Neutrophil (primary cell): Measurements from ENCODE around the gene IFITM10.

Source experiments
- H3K27ac ChIP-seq: fragments of 200-600 bp; sonication (generic); 2 replicates; pipeline ENCODE4 v1.5.1; 2016; ENCODE audit warnings: mild to moderate bottlenecking, moderate library complexity
- H3K27me3 ChIP-seq: fragments of 200-600 bp; sonication (generic); 2 replicates; pipeline ENCODE4 v1.6.0; 2016; ENCODE audit warnings: mild to moderate bottlenecking
- H3K36me3 ChIP-seq: fragments of 200-600 bp; sonication (generic); 2 replicates; pipeline ENCODE4 v1.5.1; 2017
- H3K4me1 ChIP-seq, 2 experiments: fragments of 200-600 bp in 1 of 2; sonication (generic) in 1 of 2; 1 replicate in 1 of 2; 2 replicates in 1 of 2; pipeline versions ENCODE4 v1.5.1 to v1.6.1; 2013 to 2016; ENCODE audit warnings: low read depth in 1 of 2, low read length in 1 of 2, mild to moderate bottlenecking in 1 of 2, moderate library complexity in 1 of 2; ENCODE audit not compliant: control insufficient read depth in 1 of 2, insufficient read depth in 1 of 2
- H3K4me3 ChIP-seq, 2 experiments: fragments of 200-600 bp in 1 of 2; sonication (generic) in 1 of 2; 1 replicate in 1 of 2; 2 replicates in 1 of 2; pipeline ENCODE4 v1.5.1; 2013 to 2016; ENCODE audit warnings: low read depth in 1 of 2, low read length in 1 of 2, mild to moderate bottlenecking in 1 of 2, moderate library complexity in 1 of 2
- H3K9me3 ChIP-seq: fragments of 200-600 bp; sonication (generic); 2 replicates; pipeline ENCODE4 v1.5.1; 2016
- TF ChIP-seq, protein P1 (sequence below): fragments of 200-600 bp; sonication (generic); IDR thresholded peaks from 2 replicates; pipeline ENCODE4 v1.5.1; 2016; ENCODE audit warnings: antibody characterized with exemption

The IFITM10 gene

DNA sequence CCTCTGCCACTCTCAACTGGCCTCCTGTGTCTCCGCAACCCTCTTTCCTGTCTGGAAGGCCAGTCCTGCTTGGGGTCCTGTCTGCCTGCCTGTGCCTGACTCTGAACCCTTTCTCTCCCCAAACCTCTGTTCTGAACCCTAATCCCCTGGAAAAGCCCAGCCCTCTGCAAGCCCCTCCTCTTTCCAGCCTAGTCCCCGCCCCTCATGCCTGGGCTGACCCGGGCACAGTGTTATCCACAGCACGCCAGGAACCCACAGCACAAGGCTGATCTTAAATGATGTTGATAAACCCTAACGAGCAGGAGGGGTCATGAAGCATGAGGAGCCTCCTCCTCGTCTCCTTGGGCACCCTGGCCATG is at the start of gene IFITM10:
IFITM10 (minus strand) TSS at position 115 of the 359 bp plus-strand sequence. CDS start 153 bp downstream, outside the sequence.
- H3K4me3 ChIP-seq, result peak within 1 kb of the TSS in 1 of 2 experiments; percentile 73
- H3K4me1 ChIP-seq, result peaks cover 38 to 100% of the 10 kb centered on the region in 2 experiments
- peaks cover 70% of the 10 kb centered on the region for H3K36me3 ChIP-seq
- H3K9me3 ChIP-seq, result no peaks in the 10 kb centered on the region
- H3K27ac ChIP-seq, result peak within 1 kb of the TSS; percentile 98
- TF ChIP-seq, protein P1, sequence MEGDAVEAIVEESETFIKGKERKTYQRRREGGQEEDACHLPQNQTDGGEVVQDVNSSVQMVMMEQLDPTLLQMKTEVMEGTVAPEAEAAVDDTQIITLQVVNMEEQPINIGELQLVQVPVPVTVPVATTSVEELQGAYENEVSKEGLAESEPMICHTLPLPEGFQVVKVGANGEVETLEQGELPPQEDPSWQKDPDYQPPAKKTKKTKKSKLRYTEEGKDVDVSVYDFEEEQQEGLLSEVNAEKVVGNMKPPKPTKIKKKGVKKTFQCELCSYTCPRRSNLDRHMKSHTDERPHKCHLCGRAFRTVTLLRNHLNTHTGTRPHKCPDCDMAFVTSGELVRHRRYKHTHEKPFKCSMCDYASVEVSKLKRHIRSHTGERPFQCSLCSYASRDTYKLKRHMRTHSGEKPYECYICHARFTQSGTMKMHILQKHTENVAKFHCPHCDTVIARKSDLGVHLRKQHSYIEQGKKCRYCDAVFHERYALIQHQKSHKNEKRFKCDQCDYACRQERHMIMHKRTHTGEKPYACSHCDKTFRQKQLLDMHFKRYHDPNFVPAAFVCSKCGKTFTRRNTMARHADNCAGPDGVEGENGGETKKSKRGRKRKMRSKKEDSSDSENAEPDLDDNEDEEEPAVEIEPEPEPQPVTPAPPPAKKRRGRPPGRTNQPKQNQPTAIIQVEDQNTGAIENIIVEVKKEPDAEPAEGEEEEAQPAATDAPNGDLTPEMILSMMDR, result no peak
- H3K27me3 ChIP-seq, result peaks cover 28% of the 10 kb centered on the region

DNA sequence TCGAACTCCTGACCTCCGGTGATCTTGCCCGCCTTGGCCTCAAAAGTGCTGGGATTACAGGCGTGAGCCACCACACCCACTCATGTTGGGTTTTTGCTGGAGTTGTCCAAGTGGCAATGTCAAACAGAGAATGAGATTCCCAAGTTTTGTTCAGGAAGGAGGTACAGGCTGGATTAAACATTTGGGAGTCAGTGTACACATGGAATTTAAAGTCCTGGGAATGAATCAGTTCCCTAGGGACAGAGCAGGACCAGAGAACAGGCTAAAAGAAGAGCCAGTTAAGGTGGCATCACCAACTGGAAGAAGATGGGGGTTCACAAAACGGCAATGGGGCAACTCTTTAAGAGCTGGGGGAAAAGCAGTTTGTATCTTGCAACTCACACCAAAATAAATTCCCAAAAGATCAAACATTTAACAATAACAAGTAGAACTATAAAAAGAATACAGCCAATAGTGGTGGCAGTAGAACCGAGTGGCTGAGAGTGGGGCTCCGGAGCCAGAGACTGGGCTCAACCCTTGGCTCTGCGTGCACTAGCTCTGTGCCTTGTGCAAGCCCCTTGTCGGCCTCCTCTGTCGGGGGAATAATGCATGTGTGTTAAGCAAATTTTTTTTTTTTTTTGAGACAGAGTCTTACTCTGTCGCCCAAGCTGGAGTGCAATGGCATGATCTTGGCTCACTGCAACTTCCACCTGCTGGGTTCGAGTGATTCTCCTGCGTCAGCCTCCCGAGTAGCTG is 47.2 kb upstream of the IFITM10 start:
- no peaks in the 10 kb centered on the region for H3K27me3 ChIP-seq
- TF ChIP-seq, protein P1, result no peak
- no peak overlapping the region for H3K27ac ChIP-seq

DNA sequence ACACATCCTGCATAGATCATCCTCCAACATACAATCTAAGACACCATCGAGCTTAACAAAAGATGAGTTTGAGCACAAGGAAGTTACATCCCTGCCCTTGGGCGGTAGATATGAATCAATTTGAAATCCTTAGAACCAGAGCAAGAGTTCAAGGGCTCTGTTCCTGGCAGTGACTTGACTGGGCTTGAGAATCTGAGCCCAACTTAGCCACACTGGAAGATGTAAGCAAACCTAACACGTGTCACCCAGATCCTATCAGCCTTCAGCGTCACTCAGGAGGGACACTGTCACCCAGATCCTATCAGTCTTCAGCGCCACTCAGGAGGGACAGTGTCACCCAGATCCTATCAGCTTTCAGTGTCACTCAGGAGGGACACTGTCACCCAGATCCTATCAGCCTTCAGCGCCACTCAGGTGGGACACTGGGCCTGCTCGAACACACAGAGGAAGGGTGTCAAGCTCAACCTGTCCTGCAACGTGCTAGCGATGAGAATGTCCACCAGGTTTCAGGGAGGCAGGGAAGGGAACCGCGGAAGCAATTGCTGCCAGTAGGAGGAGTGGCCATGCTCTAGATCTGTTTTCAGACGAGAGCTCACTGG is 46.1 kb upstream of the IFITM10 start:
- no peak overlapping the region for H3K27ac ChIP-seq

More for the DNA sequence above, 47.2 kb upstream of the IFITM10 start:
- no peak overlapping the region for H3K4me3 ChIP-seq
- no peaks in the 10 kb centered on the region for H3K36me3 ChIP-seq
- no peaks in the 10 kb centered on the region for H3K9me3 ChIP-seq
- H3K4me1 ChIP-seq, result peaks cover 7 to 9% of the 10 kb centered on the region in 2 experiments

DNA sequence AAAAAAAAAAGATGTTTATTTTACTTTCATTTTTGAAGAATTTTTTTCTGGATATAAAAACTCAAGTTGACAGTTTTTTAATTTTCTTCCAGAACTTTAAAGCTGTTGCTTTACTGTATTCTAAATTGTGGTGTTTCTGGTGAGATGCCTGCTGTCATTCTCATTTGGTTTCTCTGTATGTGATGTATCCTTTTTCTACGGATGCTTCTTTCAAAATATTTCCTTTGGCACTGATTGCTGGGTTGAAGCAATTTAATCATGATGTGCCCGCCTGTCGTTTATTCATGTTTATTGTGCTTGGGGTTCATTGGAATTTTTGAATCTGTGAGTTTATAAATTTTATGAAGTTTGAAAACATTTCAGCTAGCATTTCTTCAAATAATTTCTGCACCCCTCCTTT is 42.7 kb upstream of the IFITM10 start:
- no peaks in the 10 kb centered on the region for H3K36me3 ChIP-seq
- no peaks in the 10 kb centered on the region for H3K9me3 ChIP-seq
- peak overlapping the region; percentile 76 for H3K27ac ChIP-seq
- TF ChIP-seq, protein P1, result no peak
- peak overlapping the region in 1 of 2 experiments; percentile 36 for H3K4me3 ChIP-seq
- H3K4me1 ChIP-seq, result peaks cover 16 to 18% of the 10 kb centered on the region in 2 experiments
- H3K27me3 ChIP-seq, result no peaks in the 10 kb centered on the region

More for the DNA sequence above, 46.1 kb upstream of the IFITM10 start:
- H3K36me3 ChIP-seq, result no peaks in the 10 kb centered on the region
- H3K9me3 ChIP-seq, result no peaks in the 10 kb centered on the region
- H3K4me1 ChIP-seq, result peaks cover 16 to 18% of the 10 kb centered on the region in 2 experiments
- TF ChIP-seq, protein P1, result no peak
- H3K4me3 ChIP-seq, result no peak overlapping the region
- H3K27me3 ChIP-seq, result no peaks in the 10 kb centered on the region

DNA sequence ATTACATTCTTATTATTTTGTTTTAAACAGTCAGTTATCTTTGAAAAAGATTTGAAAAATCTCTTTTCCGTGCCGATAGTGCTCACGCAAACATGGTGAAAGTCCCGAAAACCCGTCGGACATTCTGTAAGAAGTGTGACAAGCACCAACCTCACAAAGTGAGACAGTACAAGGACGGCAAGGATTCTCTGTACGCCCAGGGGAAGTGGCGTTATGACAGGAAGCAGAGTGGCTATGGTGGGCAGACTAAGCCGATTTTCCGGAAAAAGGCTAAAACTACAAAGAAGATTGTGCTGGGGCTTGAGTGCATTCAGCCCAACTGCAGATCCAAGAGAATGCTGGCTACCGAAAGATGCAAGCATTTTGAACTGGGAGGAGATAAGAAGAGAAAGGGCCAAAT is 42.1 kb upstream of the IFITM10 start:
- no peaks in the 10 kb centered on the region for H3K9me3 ChIP-seq
- H3K27ac ChIP-seq, result peak overlapping the region; percentile 76
- peaks cover 16 to 18% of the 10 kb centered on the region in 2 experiments for H3K4me1 ChIP-seq
- H3K36me3 ChIP-seq, result no peaks in the 10 kb centered on the region
- H3K27me3 ChIP-seq, result no peaks in the 10 kb centered on the region
- peak overlapping the region; percentile 36 to 46 for H3K4me3 ChIP-seq
- TF ChIP-seq, protein P1, result no peak
